ENCODE data around the gene SPIRE1.

DNA sequence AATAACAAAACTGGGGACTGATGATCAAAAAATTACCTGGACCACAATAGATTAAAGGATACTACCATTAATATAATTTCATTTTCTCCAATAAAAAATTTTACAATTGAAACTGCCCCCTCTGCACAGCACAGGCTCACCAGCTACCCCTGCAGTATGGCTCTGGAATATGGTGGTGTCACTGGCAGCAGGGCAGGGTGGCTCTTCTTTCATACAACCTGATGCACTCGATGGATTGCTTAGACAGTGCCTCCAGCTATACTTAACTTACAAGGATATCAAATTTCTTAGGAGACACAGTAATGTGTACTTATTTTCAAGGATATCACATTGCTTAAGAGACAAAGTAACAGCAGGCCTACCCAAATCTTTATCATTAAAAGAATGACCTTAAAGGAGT lies 126.2 kb downstream of the SPIRE1 start:
- TF ChIP-seq, protein P1, sequence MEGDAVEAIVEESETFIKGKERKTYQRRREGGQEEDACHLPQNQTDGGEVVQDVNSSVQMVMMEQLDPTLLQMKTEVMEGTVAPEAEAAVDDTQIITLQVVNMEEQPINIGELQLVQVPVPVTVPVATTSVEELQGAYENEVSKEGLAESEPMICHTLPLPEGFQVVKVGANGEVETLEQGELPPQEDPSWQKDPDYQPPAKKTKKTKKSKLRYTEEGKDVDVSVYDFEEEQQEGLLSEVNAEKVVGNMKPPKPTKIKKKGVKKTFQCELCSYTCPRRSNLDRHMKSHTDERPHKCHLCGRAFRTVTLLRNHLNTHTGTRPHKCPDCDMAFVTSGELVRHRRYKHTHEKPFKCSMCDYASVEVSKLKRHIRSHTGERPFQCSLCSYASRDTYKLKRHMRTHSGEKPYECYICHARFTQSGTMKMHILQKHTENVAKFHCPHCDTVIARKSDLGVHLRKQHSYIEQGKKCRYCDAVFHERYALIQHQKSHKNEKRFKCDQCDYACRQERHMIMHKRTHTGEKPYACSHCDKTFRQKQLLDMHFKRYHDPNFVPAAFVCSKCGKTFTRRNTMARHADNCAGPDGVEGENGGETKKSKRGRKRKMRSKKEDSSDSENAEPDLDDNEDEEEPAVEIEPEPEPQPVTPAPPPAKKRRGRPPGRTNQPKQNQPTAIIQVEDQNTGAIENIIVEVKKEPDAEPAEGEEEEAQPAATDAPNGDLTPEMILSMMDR (IDR thresholded peaks at IDR 0.05), result no peak
- TF ChIP-seq POLR2A (IDR thresholded peaks at IDR 0.05), result no peak
- no peak for TF ChIP-seq EP300 (IDR thresholded peaks at IDR 0.05)
